GM06990 (cell line): ENCODE data around the gene TICAM2.

ENCODE experiments used
- DNase-seq: peaks from one replicate; pipeline ENCODE4 v3.0.0-alpha.2; 2011; ENCODE audit not compliant: insufficient read length; ENCODE audit errors: extremely low read depth
- H3K27me3 ChIP-seq: replicated peaks from 2 replicates; pipeline ENCODE4 v1.6.0; 2011; ENCODE audit warnings: low read length; ENCODE audit not compliant: control insufficient read depth, insufficient read depth
- H3K36me3 ChIP-seq: 2 replicates; pipeline ENCODE4 v1.5.1; 2011; ENCODE audit warnings: low read length; ENCODE audit not compliant: control insufficient read depth, insufficient read depth
- H3K4me3 ChIP-seq: replicated peaks from 2 replicates; pipeline ENCODE4 v1.5.1; 2011; ENCODE audit warnings: low read depth, mild to moderate bottlenecking, control low read depth, low read length
- TF ChIP-seq, protein P1 (sequence below): IDR thresholded peaks from 2 replicates; pipeline ENCODE4 v1.5.1; 2011; ENCODE audit warnings: low read length, control low read depth, mild to moderate bottlenecking, inconsistent platforms; ENCODE audit not compliant: insufficient read depth, poor library complexity, severe bottlenecking

The TICAM2 gene

DNA sequence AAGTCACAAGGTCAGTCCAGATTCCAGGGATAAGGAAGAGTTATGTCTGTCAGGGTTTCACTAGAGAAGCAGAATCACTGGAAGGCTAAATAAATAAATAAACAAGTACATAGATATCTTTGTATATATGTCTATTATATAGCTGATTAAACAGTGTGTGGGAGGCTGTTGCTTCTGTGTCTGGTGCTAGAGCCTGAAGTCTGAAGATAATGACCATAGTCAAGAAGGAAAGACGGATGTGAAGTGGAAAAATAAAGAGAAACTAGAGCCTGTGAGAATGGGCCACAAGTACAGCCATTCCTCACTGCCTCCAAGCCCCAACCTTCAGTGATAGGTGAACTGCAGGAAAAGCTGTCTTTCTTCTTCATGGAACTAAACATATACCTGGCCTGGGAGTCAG, 27.6 kb upstream of the TICAM2 start:
- Histone ChIP-seq H3K4me3 (no peak overlapping the region), H3K27me3 (no peaks in the 10 kb centered on the region; the same call in 1 of the 2 replicates), H3K36me3 (no peaks in the 10 kb centered on the region)
- DNase-seq: no peak
- TF ChIP-seq, protein P1, sequence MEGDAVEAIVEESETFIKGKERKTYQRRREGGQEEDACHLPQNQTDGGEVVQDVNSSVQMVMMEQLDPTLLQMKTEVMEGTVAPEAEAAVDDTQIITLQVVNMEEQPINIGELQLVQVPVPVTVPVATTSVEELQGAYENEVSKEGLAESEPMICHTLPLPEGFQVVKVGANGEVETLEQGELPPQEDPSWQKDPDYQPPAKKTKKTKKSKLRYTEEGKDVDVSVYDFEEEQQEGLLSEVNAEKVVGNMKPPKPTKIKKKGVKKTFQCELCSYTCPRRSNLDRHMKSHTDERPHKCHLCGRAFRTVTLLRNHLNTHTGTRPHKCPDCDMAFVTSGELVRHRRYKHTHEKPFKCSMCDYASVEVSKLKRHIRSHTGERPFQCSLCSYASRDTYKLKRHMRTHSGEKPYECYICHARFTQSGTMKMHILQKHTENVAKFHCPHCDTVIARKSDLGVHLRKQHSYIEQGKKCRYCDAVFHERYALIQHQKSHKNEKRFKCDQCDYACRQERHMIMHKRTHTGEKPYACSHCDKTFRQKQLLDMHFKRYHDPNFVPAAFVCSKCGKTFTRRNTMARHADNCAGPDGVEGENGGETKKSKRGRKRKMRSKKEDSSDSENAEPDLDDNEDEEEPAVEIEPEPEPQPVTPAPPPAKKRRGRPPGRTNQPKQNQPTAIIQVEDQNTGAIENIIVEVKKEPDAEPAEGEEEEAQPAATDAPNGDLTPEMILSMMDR: no peak

DNA sequence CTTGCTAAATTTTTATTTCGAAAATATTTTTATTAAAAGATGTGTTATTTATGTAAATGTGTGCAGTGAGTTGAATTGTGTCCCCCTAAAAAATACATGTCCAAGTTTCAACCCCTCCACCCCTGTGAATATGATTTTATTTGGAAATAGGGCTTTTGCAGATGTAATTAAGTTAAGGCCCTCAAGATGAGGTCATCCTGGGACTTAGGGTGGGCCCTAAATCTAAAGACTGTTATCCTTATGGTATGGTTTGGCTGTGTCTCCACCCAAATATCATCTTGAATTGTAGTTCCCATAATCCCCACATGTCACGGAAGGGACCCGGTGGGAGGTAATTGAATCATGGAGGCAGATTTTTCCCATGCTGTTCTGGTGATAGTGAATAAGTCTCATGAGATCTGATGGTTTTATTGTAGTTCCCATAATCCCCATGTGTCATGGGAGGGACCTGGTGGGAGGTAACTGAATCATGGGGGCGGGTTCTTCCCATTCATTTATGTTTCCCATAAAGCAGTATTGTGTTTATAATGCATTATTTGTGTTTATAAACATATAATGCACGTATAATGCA, 25.1 kb upstream of the TICAM2 start:
- H3K36me3 ChIP-seq: 0 out of 2 replicates have a peak, but pooled peaks cover 1% of the 10 kb centered on the region
- TF ChIP-seq, protein P1: no peak
- no peak for DNase-seq
- no peak overlapping the region for H3K4me3 ChIP-seq
- no peaks in the 10 kb centered on the region for H3K27me3 ChIP-seq

DNA sequence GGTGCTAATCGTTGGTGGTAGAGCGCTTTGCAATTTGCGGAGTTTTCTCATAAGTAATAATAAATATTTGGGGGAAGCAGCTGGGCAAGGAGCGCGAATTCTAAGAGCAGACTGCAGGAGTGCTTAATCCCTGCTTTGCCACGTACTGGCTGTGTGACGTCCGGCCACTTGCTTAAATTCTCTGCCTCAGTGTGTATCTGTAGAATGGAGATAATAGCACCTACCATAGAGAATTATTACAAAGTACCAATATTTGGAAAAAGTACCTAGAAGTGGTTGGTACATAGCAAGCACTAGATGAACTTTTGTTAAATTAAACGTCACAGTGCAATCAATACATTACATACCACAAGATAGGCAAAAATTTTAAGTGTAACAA, 24.2 kb upstream of the TICAM2 start:
- no peak for DNase-seq
- 0 out of 2 replicates have a peak, but pooled peaks cover 1% of the 10 kb centered on the region for H3K36me3 ChIP-seq
- H3K27me3 ChIP-seq: no peaks in the 10 kb centered on the region
- H3K4me3 ChIP-seq: peak overlapping the region; percentile 93
- TF ChIP-seq, protein P1: no peak

DNA sequence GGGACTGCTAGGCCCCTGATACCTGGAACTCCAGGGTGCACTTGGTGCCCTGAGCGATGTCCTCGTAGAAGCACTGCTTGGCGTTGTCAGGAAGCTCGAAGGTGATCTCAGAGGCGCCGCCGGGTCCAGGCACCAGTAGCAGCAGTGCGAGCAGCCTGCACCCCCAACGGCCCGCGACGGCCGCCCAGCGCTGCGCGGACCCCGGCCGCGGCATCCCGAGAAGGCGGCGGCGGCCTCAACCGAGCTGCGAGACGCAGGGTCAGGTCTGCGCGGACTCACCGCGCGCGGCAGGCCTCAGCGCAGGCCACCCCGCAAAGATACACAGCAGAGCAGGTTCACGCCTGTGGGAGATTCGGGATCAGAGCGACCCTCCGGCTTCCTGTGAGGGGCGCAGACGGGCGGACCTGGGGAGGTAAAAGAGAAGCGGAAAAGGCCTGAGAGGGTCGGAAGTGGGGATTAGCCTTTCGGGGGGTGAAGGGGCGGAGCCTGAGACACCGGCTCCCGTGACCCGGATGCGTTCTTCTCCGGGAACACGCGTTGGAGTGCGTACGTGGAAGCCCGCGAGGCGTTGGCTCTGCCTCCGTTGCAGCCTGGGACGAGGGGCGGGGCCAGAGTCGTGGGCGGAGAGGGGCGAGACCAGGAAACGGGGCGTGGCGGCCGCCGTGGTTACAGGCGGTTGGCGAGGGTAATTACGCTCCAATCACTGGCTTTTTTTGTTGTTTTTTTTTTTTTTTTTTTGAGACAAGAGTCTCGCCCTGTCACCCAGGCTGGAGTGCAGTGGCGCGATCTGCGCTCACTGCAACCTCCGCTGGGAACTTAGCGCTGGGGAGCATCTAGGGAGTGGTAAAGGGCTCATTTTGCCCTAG, 23.5 kb upstream of the TICAM2 start, which contains the start of gene TMED7:
Gene TMED7, minus strand, starts transcription at position 458 of the 866 bp plus-strand sequence. Its CDS starts 244 bp downstream, at position 214.
- TF ChIP-seq, protein P1: no peak
- H3K27me3 ChIP-seq: no peaks in the 10 kb centered on the region
- H3K4me3 ChIP-seq: peak within 1 kb of the TSS; percentile 93
- DNase-seq: peak; percentile 99
- 0 out of 2 replicates have a peak, but pooled peaks cover 1% of the 10 kb centered on the region for H3K36me3 ChIP-seq

DNA sequence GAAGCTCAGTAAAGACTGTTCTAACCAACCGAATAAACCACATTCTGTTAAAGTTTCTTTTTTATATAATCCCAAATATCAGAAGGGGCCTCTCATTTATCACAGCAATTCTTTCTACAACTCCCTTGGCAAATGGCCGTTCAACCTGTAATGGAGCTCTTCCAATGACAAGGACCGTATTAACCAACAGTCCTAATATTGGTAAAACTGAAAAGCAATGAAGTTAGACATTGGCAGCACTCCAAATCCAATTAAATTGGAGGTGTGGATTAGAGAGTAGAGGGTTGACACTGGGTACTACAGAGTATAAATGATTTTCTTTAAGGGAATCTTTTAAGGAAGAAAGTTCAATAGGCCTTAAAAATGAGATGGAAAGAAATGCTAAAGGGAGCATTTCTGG, 22.7 kb upstream of the TICAM2 start:
- Histone ChIP-seq H3K4me3 (peak overlapping the region; percentile 93), H3K36me3 (0 out of 2 replicates have a peak, but pooled peaks cover 1% of the 10 kb centered on the region)
- DNase-seq: no peak

More for the DNA sequence above, 22.7 kb upstream of the TICAM2 start:
- TF ChIP-seq, protein P1: no peak
- H3K27me3 ChIP-seq: no peaks in the 10 kb centered on the region
